Liver (tissue), 9 donors: ENCODE data around the gene OR5K1. TPM values are rescaled to one million over a fixed set of nuclear protein-coding genes. Genes with fewer than 3 reads are reported as not detected.

Experiments used
- DNase-seq: peaks from one replicate; pipeline ENCODE4 v3.0.0-alpha.2; 2017; ENCODE audit warnings: low spot score
- H3K27ac ChIP-seq, 2 donors: one replicate each; pipeline ENCODE4 v1.7.0; 2013; ENCODE audit warnings: inconsistent platforms in 2 of 2, low read length in 2 of 2, control low read depth in 1 of 2, low read depth in 1 of 2, mild to moderate bottlenecking in 1 of 2
- H3K27me3 ChIP-seq, 4 donors: one replicate each; pipeline versions ENCODE4 v1.6.1 to v1.7.0; 2013; ENCODE audit warnings: low read length in 3 of 4, inconsistent platforms in 1 of 4, mild to moderate bottlenecking in 1 of 4, moderate library complexity in 1 of 4; ENCODE audit not compliant: control insufficient read depth in 4 of 4, insufficient read depth in 4 of 4
- H3K36me3 ChIP-seq, 4 donors: one replicate each; pipeline versions ENCODE4 v1.6.1 to v1.7.0; 2013; ENCODE audit warnings: low read length in 3 of 4, mild to moderate bottlenecking in 3 of 4, low read depth in 1 of 4, moderate library complexity in 1 of 4; ENCODE audit not compliant: control insufficient read depth in 4 of 4, insufficient read depth in 3 of 4
- H3K4me1 ChIP-seq, 4 donors: one replicate each; pipeline versions ENCODE4 v1.6.1 to v1.7.0; 2013; ENCODE audit warnings: low read length in 3 of 4, mild to moderate bottlenecking in 3 of 4, moderate library complexity in 1 of 4; ENCODE audit not compliant: control insufficient read depth in 4 of 4, insufficient read depth in 4 of 4
- H3K4me3 ChIP-seq, 3 donors: one replicate each; pipeline versions ENCODE4 v1.6.1 to v1.7.0; 2013; ENCODE audit warnings: low read length in 3 of 3, control low read depth in 1 of 3, low read depth in 1 of 3, mild to moderate bottlenecking in 1 of 3
- H3K9ac ChIP-seq, 2 donors: one replicate each; pipeline ENCODE4 v1.7.0; 2013; ENCODE audit warnings: low read length in 2 of 2, mild to moderate bottlenecking in 2 of 2, moderate library complexity in 2 of 2, control low read depth in 1 of 2, low read depth in 1 of 2
- H3K9me3 ChIP-seq, 4 donors: one replicate each; pipeline versions ENCODE4 v1.6.1 to v1.7.0; 2013; ENCODE audit warnings: low read length in 3 of 4; ENCODE audit not compliant: control insufficient read depth in 4 of 4
- ATF3 ChIP-seq: IDR thresholded peaks from 2 replicates; pipeline ENCODE4 v1.6.1; 2016; ENCODE audit warnings: antibody characterized with exemption
- EGR1 ChIP-seq, 2 donors: IDR thresholded peaks; 2 replicates each; pipeline ENCODE4 v1.6.1; 2016 to 2018; ENCODE audit warnings: antibody characterized with exemption in 2 of 2, low read depth in 2 of 2
- FOXA1 ChIP-seq: IDR thresholded peaks from 2 replicates; pipeline ENCODE4 v1.6.1; 2016; ENCODE audit warnings: antibody characterized with exemption
- FOXA2 ChIP-seq: IDR thresholded peaks from 2 replicates; pipeline ENCODE4 v1.6.1; 2016; ENCODE audit warnings: antibody characterized with exemption
- GABPA ChIP-seq, 2 donors: IDR thresholded peaks in 1 of 2; conservative IDR thresholded peaks in 1 of 2; 2 replicates each; pipeline ENCODE4 v1.6.1; 2016; ENCODE audit warnings: antibody characterized with exemption in 2 of 2, mild to moderate bottlenecking in 1 of 2, moderate library complexity in 1 of 2
- HNF4A ChIP-seq, 2 donors: conservative IDR thresholded peaks; 2 replicates each; pipeline ENCODE4 v1.6.1; 2016; ENCODE audit warnings: antibody characterized with exemption in 2 of 2, mild to moderate bottlenecking in 2 of 2
- HNF4G ChIP-seq: IDR thresholded peaks from 2 replicates; pipeline ENCODE4 v1.6.1; 2016; ENCODE audit warnings: antibody characterized with exemption
- JUND ChIP-seq, 2 donors: IDR thresholded peaks; 2 replicates each; pipeline ENCODE4 v1.6.1; 2016; ENCODE audit warnings: antibody characterized with exemption in 2 of 2
- MAX ChIP-seq: IDR thresholded peaks from 2 replicates; pipeline ENCODE4 v1.6.1; 2016; ENCODE audit warnings: antibody characterized with exemption
- RAD21 ChIP-seq, 2 donors: IDR thresholded peaks; 2 replicates each; pipeline ENCODE4 v1.6.1; 2016; ENCODE audit warnings: antibody characterized with exemption in 2 of 2, mild to moderate bottlenecking in 2 of 2
- RXRA ChIP-seq, 2 donors: IDR thresholded peaks; 2 replicates each; pipeline ENCODE4 v1.6.1; 2017 to 2018; ENCODE audit warnings: antibody characterized with exemption in 2 of 2, mild to moderate bottlenecking in 1 of 2
- SP1 ChIP-seq: IDR thresholded peaks from 2 replicates; pipeline ENCODE4 v1.6.1; 2018; ENCODE audit warnings: antibody characterized with exemption, mild to moderate bottlenecking
- TAF1 ChIP-seq: conservative IDR thresholded peaks from 2 replicates; pipeline ENCODE4 v1.6.1; 2016; ENCODE audit warnings: antibody characterized with exemption, mild to moderate bottlenecking
- YY1 ChIP-seq: IDR thresholded peaks from 2 replicates; pipeline ENCODE4 v1.6.1; 2016; ENCODE audit warnings: antibody characterized with exemption, mild to moderate bottlenecking
- ZBTB33 ChIP-seq: IDR thresholded peaks from 2 replicates; pipeline ENCODE4 v1.6.1; 2016; ENCODE audit warnings: antibody characterized with exemption
- WGBS: extraction: QIAGEN DNeasy Blood & Tissue Kit; methylation state at CpG from one replicate; pipeline ENCODE4 v1.1.7; 2013; 5-methylcytosine and 5-hydroxymethylcytosine counted together
- polyA plus RNA-seq, 2 donors: library from polyadenylated mRNA; stranded (reverse) in 1 of 2; unstranded in 1 of 2; fragments of 200-250 nt in 1 of 2; fragments of >200 nt in 1 of 2; fragmentation: Nextera tagmentation in 1 of 2; extraction: Ambion mirVana in 1 of 2; gene quantifications; one replicate each; pipeline versions ENCODE4 v1.2.1 to v1.2.3, GENCODE V29; 2013 to 2015
- total RNA-seq, 2 donors: library from RNA; depleted of rRNA; stranded (reverse); fragments of >200 nt; gene quantifications; one replicate each; pipeline ENCODE4 v1.2.3, GENCODE V29; 2014
- donor health status: healthy.
- donor health status: healthy.
- donor health status: healthy.
- donor health status: healthy.
- donor health status: healthy.

Gene OR5K1
- total and polyA plus RNA-seq, 4 donors, result not detected

GRCh38 chr3:98497381-98497780 is 34.4 kb downstream of the OR5K1 start, which contains the start of gene OR5K2:
OR5K2 (plus strand) TSS chr3:98497681; CDS start chr3:98497681, 0 bp downstream.
- DNase-seq, result no peak
- no peak within 1 kb of the TSS for H3K9ac ChIP-seq
- no peak within 1 kb of the TSS for H3K27ac ChIP-seq
- H3K4me3 ChIP-seq, result no peak within 1 kb of the TSS
- TF ChIP-seq GABPA (IDR thresholded peaks at IDR 0.05 in 1 of 2, conservative IDR thresholded peaks at IDR 0.05 in 1 of 2), result no peak
- TF ChIP-seq HNF4G, result no peak
- TF ChIP-seq JUND (IDR thresholded peaks at IDR 0.05), result no peak
- no peak for TF ChIP-seq TAF1
- TF ChIP-seq MAX, result no peak
- no peak for TF ChIP-seq FOXA2
- TF ChIP-seq YY1, result no peak
- TF ChIP-seq EGR1 (IDR thresholded peaks at IDR 0.05; ENCODE audit: low read depth in 2 of 2), result no peak
- no peak for TF ChIP-seq SP1
- no peak for TF ChIP-seq ZBTB33
- no peak for TF ChIP-seq RXRA (IDR thresholded peaks at IDR 0.05)
- no peak for TF ChIP-seq ATF3
- no peak for TF ChIP-seq RAD21 (IDR thresholded peaks at IDR 0.05)
- no peak for TF ChIP-seq HNF4A (conservative IDR thresholded peaks at IDR 0.05)
- TF ChIP-seq FOXA1, result no peak
- H3K36me3 ChIP-seq, result no peaks in the 10 kb centered on the region
- 72% methylated on average over 2 of the region's 2 CpGs for WGBS
- H3K4me1 ChIP-seq, result no peaks in the 10 kb centered on the region
- H3K9me3 ChIP-seq, result no peaks in the 10 kb centered on the region
- no peaks in the 10 kb centered on the region for H3K27me3 ChIP-seq

GRCh38 chr3:98500019-98500418 is 37.0 kb downstream of the OR5K1 start:
- Histone ChIP-seq H3K27me3 (no peaks in the 10 kb centered on the region), H3K9me3 (no peaks in the 10 kb centered on the region), H3K4me1 (no peaks in the 10 kb centered on the region), H3K4me3 (no peak overlapping the region), H3K27ac (no peak overlapping the region), H3K36me3 (no peaks in the 10 kb centered on the region), H3K9ac (no peak overlapping the region)
- no peak for TF ChIP-seq FOXA1
- no peak for TF ChIP-seq EGR1 (IDR thresholded peaks at IDR 0.05; ENCODE audit: low read depth in 2 of 2)
- no peak for TF ChIP-seq ZBTB33
- no peak for DNase-seq
- WGBS, result 81% methylated on average over 4 of the region's 4 CpGs

- DNase-seq, result no peak
- WGBS, result 89% methylated on average over 4 of the region's 4 CpGs
Observed at GRCh38 chr3:98501270-98501669, 38.3 kb downstream of the OR5K1 start.

More at GRCh38 chr3:98501270-98501669, 38.3 kb downstream of the OR5K1 start:
- H3K4me1 ChIP-seq, result no peaks in the 10 kb centered on the region
- no peaks in the 10 kb centered on the region for H3K27me3 ChIP-seq
- no peak overlapping the region for H3K4me3 ChIP-seq
- no peak for TF ChIP-seq TAF1
- no peak for TF ChIP-seq YY1
- H3K27ac ChIP-seq, result no peak overlapping the region
- no peak overlapping the region for H3K9ac ChIP-seq
- H3K36me3 ChIP-seq, result no peaks in the 10 kb centered on the region
- H3K9me3 ChIP-seq, result no peaks in the 10 kb centered on the region
